B cell (primary cell): Measurements from ENCODE around the gene DACT2. TPM values are rescaled to one million over a fixed set of nuclear protein-coding genes. Genes with fewer than 3 reads are reported as not detected.

Experiments
- ATAC-seq: fragments of 200-7000 bp; cut with Tn5 transposase; one replicate; pipeline ENCODE4 v1.10.0; 2021; ENCODE audit warnings: low read depth, mild to moderate bottlenecking, moderate number of reproducible peaks, moderate library complexity
- CTCF ChIA-PET: fragments of 350-600 bp; sonication (Branson Sonifier 250); formaldehyde crosslinking; loops from one replicate; lab custom pipeline; 2021; ENCODE audit warnings: antibody characterized with exemption, inconsistent platforms; lab: Charles Lee
- POLR2A ChIA-PET: fragments of 350-600 bp; sonication (Branson Sonifier 250); formaldehyde crosslinking; loops from one replicate; lab custom pipeline; 2021; ENCODE audit warnings: antibody characterized with exemption; lab: Charles Lee
- DNase-seq: peaks from one replicate; pipeline ENCODE4 v3.0.0; 2013
- H2AFZ ChIP-seq: 2 replicates; pipeline ENCODE4 v1.6.1; 2012; ENCODE audit warnings: mild to moderate bottlenecking, low read depth, low read length; ENCODE audit not compliant: insufficient read depth, poor library complexity, severe bottlenecking
- H3K27ac ChIP-seq, 2 donors: 1 replicate in 1 of 2; 2 replicates in 1 of 2; pipeline ENCODE4 v1.5.1; 2012 to 2013; ENCODE audit warnings: low read length in 2 of 2, mild to moderate bottlenecking in 2 of 2, moderate library complexity in 1 of 2
- H3K27me3 ChIP-seq, 4 experiments: fragments of 200-600 bp in 1 of 4; sonication (generic) in 1 of 4; replicated peaks in 1 of 4; 1 replicate in 2 of 4; 2 replicates in 2 of 4; pipeline versions ENCODE4 v1.6.1 to v1.7.0; 2013 to 2016; ENCODE audit warnings: low read length in 3 of 4, mild to moderate bottlenecking in 2 of 4, mixed read lengths in 1 of 4, moderate library complexity in 1 of 4; ENCODE audit not compliant: insufficient read depth in 4 of 4, control insufficient read depth in 3 of 4; ENCODE audit errors: control extremely low read depth in 1 of 4
- H3K36me3 ChIP-seq, 2 experiments: replicated peaks in 1 of 2; 1 replicate in 1 of 2; 2 replicates in 1 of 2; pipeline versions ENCODE4 v1.6.1 to v1.7.1; 2013; ENCODE audit warnings: low read length in 1 of 2; ENCODE audit not compliant: insufficient read depth in 2 of 2, control insufficient read depth in 1 of 2; ENCODE audit errors: control extremely low read depth in 1 of 2, extremely low read depth in 1 of 2
- H3K4me1 ChIP-seq, 2 donors: fragments of 200-600 bp in 1 of 2; sonication (generic) in 1 of 2; 1 replicate in 1 of 2; 2 replicates in 1 of 2; pipeline versions ENCODE4 v1.5.1 to v1.6.1; 2013 to 2017; ENCODE audit warnings: low read length in 2 of 2; ENCODE audit not compliant: control insufficient read depth in 2 of 2, insufficient read depth in 2 of 2
- H3K4me2 ChIP-seq: replicated peaks from 2 replicates; pipeline ENCODE3; 2012; ENCODE audit warnings: mild to moderate bottlenecking, low read depth, low read length; ENCODE audit not compliant: poor library complexity, severe bottlenecking
- H3K4me3 ChIP-seq, 5 experiments: fragments of 200-600 bp in 1 of 5; sonication (generic) in 1 of 5; 1 replicate in 3 of 5; 2 replicates in 2 of 5; pipeline versions ENCODE4 v1.5.1 to v1.7.0; 2011 to 2016; ENCODE audit warnings: low read length in 4 of 5, mild to moderate bottlenecking in 4 of 5, low read depth in 2 of 5, control low read depth in 1 of 5, moderate library complexity in 1 of 5; ENCODE audit not compliant: insufficient read depth in 1 of 5; ENCODE audit errors: control extremely low read depth in 1 of 5, extremely low read depth in 1 of 5
- H3K79me2 ChIP-seq: fragments of 200-600 bp; sonication (generic); one replicate; pipeline ENCODE4 v1.6.0; 2016; ENCODE audit warnings: low read length; ENCODE audit not compliant: control insufficient read depth, insufficient read depth
- H3K9ac ChIP-seq: fragments of 200-600 bp; sonication (generic); 2 replicates; pipeline ENCODE4 v1.6.1; 2017; ENCODE audit warnings: mild to moderate bottlenecking, low read length, moderate library complexity
- H3K9me3 ChIP-seq, 3 donors: one replicate each; pipeline versions ENCODE4 v1.6.1 to v1.7.1; 2013; ENCODE audit warnings: low read length in 2 of 3; ENCODE audit not compliant: control insufficient read depth in 2 of 3, insufficient read depth in 1 of 3; ENCODE audit errors: control extremely low read depth in 1 of 3
- H4K20me1 ChIP-seq: 2 replicates; pipeline ENCODE4 v1.6.0; 2012; ENCODE audit warnings: mild to moderate bottlenecking, low read length; ENCODE audit not compliant: insufficient read depth, control insufficient read depth, poor library complexity, severe bottlenecking
- H3K27ac Mint-ChIP-seq: one replicate; pipeline ENCODE4 v1.8.0; 2021; ENCODE audit warnings: mixed read lengths
- H3K27me3 Mint-ChIP-seq: one replicate; pipeline ENCODE4 v1.8.0; 2021; ENCODE audit warnings: mixed read lengths
- H3K4me1 Mint-ChIP-seq: one replicate; pipeline ENCODE4 v1.8.0; 2021; ENCODE audit warnings: mixed read lengths
- H3K4me3 Mint-ChIP-seq: one replicate; pipeline ENCODE4 v1.8.0; 2021; ENCODE audit warnings: mixed read lengths
- H3K9me3 Mint-ChIP-seq: one replicate; pipeline ENCODE4 v1.8.0; 2022; ENCODE audit warnings: mixed read lengths; ENCODE audit not compliant: insufficient read depth
- CTCF ChIP-seq: fragments of 200-600 bp; IDR thresholded peaks from one replicate; pipeline ENCODE4 v1.8.0; 2022; ENCODE audit warnings: antibody characterized with exemption, mild to moderate bottlenecking
- EZH2 ChIP-seq: IDR thresholded peaks from 2 replicates; pipeline ENCODE4 v1.6.1; 2012; ENCODE audit warnings: borderline replicate concordance, low read depth, mild to moderate bottlenecking, moderate library complexity, low read length; ENCODE audit not compliant: insufficient read depth, poor library complexity, severe bottlenecking
- WGBS: methylation state at CpG from one replicate; pipeline ENCODE4 v1.1.5; 2013; ENCODE audit warnings: missing lambda C conversion rate; ENCODE audit not compliant: insufficient coverage; 5-methylcytosine and 5-hydroxymethylcytosine counted together
- intact Hi-C: fragments of 100-400 bp; cut with micrococcal nuclease; formaldehyde crosslinking; loops from one replicate; pipeline ENCODE4 v1.10.0; 2022
- polyA plus RNA-seq: library from polyadenylated mRNA; depleted of rRNA; stranded (reverse); fragments of >200 nt; gene quantifications from 2 replicates; pipeline ENCODE4 v1.2.3, GENCODE V29; 2012
- total RNA-seq, 2 donors: library from RNA; stranded (reverse); fragments of 120-200 nt in 1 of 2; gene quantifications; 1 replicate in 1 of 2; 2 replicates in 1 of 2; pipeline versions ENCODE4 v1.2.3 to v1.2.4, GENCODE V29; 2013 to 2022

The DACT2 gene
- total and polyA plus RNA-seq, 2 donors (not counting 1 experiment from before 2014, with no cell fraction given), result not detected

GRCh38 chr6:168330403-168330802, 10.8 kb upstream of the DACT2 start:
- Histone ChIP-seq H3K4me1 (no peaks in the 10 kb centered on the region), H4K20me1 (no peaks in the 10 kb centered on the region), H3K27me3 (no peaks in the 10 kb centered on the region), H2AFZ (no peak overlapping the region), H3K9me3 (peaks cover 0 to 14% (median 0%) of the 10 kb centered on the region in 3 donors), H3K4me3 (no peak overlapping the region), H3K27ac (no peak overlapping the region), H3K36me3 (no peaks in the 10 kb centered on the region), H3K9ac (no peak overlapping the region), H3K79me2 (no peaks in the 10 kb centered on the region), H3K4me2 (no peak overlapping the region)
- TF ChIP-seq EZH2 (no peak), CTCF (no peak)
- ChIA-PET POLR2A (no interaction called here), CTCF (no interaction called here)
- ATAC-seq (no peak), DNase-seq (no peak)
- 89% methylated on average over 1 of the region's 10 CpGs for WGBS
- intact Hi-C loops, result no loop called here
- no peaks in the 10 kb centered on the region for H3K9me3 Mint-ChIP-seq
- H3K27ac Mint-ChIP-seq, result no peak overlapping the region
- no peaks in the 10 kb centered on the region for H3K4me1 Mint-ChIP-seq
- H3K4me3 Mint-ChIP-seq, result no peak overlapping the region
- H3K27me3 Mint-ChIP-seq, result peaks cover 30% of the 10 kb centered on the region

GRCh38 chr6:168328086-168328485, 8.5 kb upstream of the DACT2 start:
- TF ChIP-seq EZH2 (no peak), CTCF (no peak)
- no peaks in the 10 kb centered on the region for H3K36me3 ChIP-seq
- no peaks in the 10 kb centered on the region for H3K79me2 ChIP-seq
- ATAC-seq, result no peak
- ChIA-PET CTCF (no interaction called here), POLR2A (no interaction called here)
- no peaks in the 10 kb centered on the region for H4K20me1 ChIP-seq
- peaks cover 0 to 9% (median 0%) of the 10 kb centered on the region in 3 donors for H3K9me3 ChIP-seq
- no peak for DNase-seq
- no peak overlapping the region for H3K4me3 ChIP-seq
- no peak overlapping the region for H3K27ac ChIP-seq
- no peak overlapping the region for H3K27ac Mint-ChIP-seq
- no peaks in the 10 kb centered on the region for H3K4me1 ChIP-seq
- H3K4me2 ChIP-seq, result no peak overlapping the region
- 100% methylated on average over 2 of the region's 4 CpGs for WGBS
- no peak overlapping the region for H2AFZ ChIP-seq
- no peak overlapping the region for H3K4me3 Mint-ChIP-seq
- H3K27me3 ChIP-seq, result no peaks in the 10 kb centered on the region
- peaks cover 30% of the 10 kb centered on the region for H3K27me3 Mint-ChIP-seq
- no peaks in the 10 kb centered on the region for H3K9me3 Mint-ChIP-seq
- intact Hi-C loops, result no loop called here
- H3K4me1 Mint-ChIP-seq, result no peaks in the 10 kb centered on the region
- H3K9ac ChIP-seq, result no peak overlapping the region
